ENCODE results near the gene RFC4. TPM values are rescaled to one million over a fixed set of nuclear protein-coding genes. Genes with fewer than 3 reads are reported as not detected.

RFC4 gene
- total and polyA plus RNA-seq, 9 of the 15 experiments (the other 6 are each of a cell fraction or from before 2014, with no cell fraction given), result 105 to 227 (median 180) TPM

- TF ChIP-seq ARID4B (CRISPR knock-in tag; IDR thresholded peaks at IDR 0.05) (no peak), CCAR2 (IDR thresholded peaks at IDR 0.05; ENCODE audit: low read depth, low read length) (no peak), ZBTB26 (CRISPR knock-in tag; IDR thresholded peaks at IDR 0.05) (no peak), ZNF507 (tag; conservative IDR thresholded peaks at IDR 0.05) (no peak), AFF4 (CRISPR knock-in tag; IDR thresholded peaks at IDR 0.05) (no peak), MYC (IDR thresholded peaks at IDR 0.05; ENCODE audit: low read depth, low read length) (0 out of 2 replicates have a peak, but pooled peaks have one; percentile 3), MYC (CRISPR knock-in tag; IDR thresholded peaks at IDR 0.05; ENCODE audit: borderline replicate concordance, low read depth) (no peak)
These were observed 49.1 kb downstream of the RFC4 start (continued) for GRCh38 chr3:186757214-186757613.

All from K562 (cell line).